Caco-2 (cell line): ENCODE results near the gene TNF. TPM values are rescaled to one million over a fixed set of nuclear protein-coding genes. Genes with fewer than 3 reads are reported as not detected.

Experiments
- BruUV-seq: library from RNA; stranded (reverse); fragments of 400-500 nt; replicated peaks from 2 replicates; lab custom pipeline; 2021; lab: Mats Ljungman, UMichigan
- CTCF ChIA-PET: fragments of 300-600 bp; sonication (Branson Sonifier 250); formaldehyde crosslinking; loops from one replicate; lab custom pipeline; 2022; ENCODE audit warnings: antibody characterized with exemption; lab: Charles Lee
- POLR2A ChIA-PET: fragments of 300-600 bp; sonication (Branson Sonifier 250); formaldehyde crosslinking; loops from one replicate; lab custom pipeline; 2022; ENCODE audit warnings: antibody characterized with exemption; lab: Charles Lee
- DNase-seq, 2 experiments: peaks; one replicate each; pipeline versions ENCODE4 v3.0.0 to v3.0.0-alpha.2; 2020 to 2022
- H3K27me3 ChIP-seq: replicated peaks from 2 replicates; pipeline ENCODE4 v1.6.0; 2011; ENCODE audit warnings: low read length; ENCODE audit not compliant: control insufficient read depth, insufficient read depth
- H3K36me3 ChIP-seq: 2 replicates; pipeline ENCODE4 v1.5.1; 2011; ENCODE audit warnings: low read length; ENCODE audit not compliant: control insufficient read depth, insufficient read depth
- H3K4me1 ChIP-seq: fragments of 250-450 bp; sonication (Bioruptor Pico); 2 replicates; pipeline ENCODE4 v1.5.1; 2020; ENCODE audit warnings: mild to moderate bottlenecking
- H3K4me3 ChIP-seq: 2 replicates; pipeline ENCODE4 v1.5.1; 2011; ENCODE audit warnings: low read depth, mild to moderate bottlenecking, control low read depth, low read length
- H3K9me3 ChIP-seq: fragments of 250-450 bp; sonication (Bioruptor Pico); 2 replicates; pipeline ENCODE4 v1.5.1; 2020; ENCODE audit warnings: mild to moderate bottlenecking, moderate library complexity
- H3K27ac Mint-ChIP-seq: one replicate; pipeline ENCODE4 v1.8.0; 2022; ENCODE audit warnings: mixed read lengths; ENCODE audit not compliant: unreplicated experiment
- H3K27me3 Mint-ChIP-seq: one replicate; pipeline ENCODE4 v1.8.0; 2022; ENCODE audit warnings: mixed read lengths; ENCODE audit not compliant: insufficient read depth, unreplicated experiment
- H3K36me3 Mint-ChIP-seq: one replicate; pipeline ENCODE4 v1.8.0; 2022; ENCODE audit warnings: mild to moderate bottlenecking, mixed read lengths; ENCODE audit not compliant: insufficient read depth, unreplicated experiment
- H3K4me1 Mint-ChIP-seq: one replicate; pipeline ENCODE4 v1.8.0; 2022; ENCODE audit warnings: low read depth, mixed read lengths; ENCODE audit not compliant: unreplicated experiment
- H3K4me3 Mint-ChIP-seq: one replicate; pipeline ENCODE4 v1.8.0; 2022; ENCODE audit warnings: mild to moderate bottlenecking, moderate library complexity, mixed read lengths; ENCODE audit not compliant: unreplicated experiment
- H3K9me3 Mint-ChIP-seq: one replicate; pipeline ENCODE4 v1.8.0; 2022; ENCODE audit warnings: mixed read lengths; ENCODE audit not compliant: unreplicated experiment
- intact Hi-C: fragments of 100-400 bp; cut with micrococcal nuclease; formaldehyde crosslinking; loops from one replicate; pipeline ENCODE4 v1.10.0; 2022; ENCODE audit not compliant: unreplicated experiment
- total RNA-seq: library from RNA; stranded (reverse); gene quantifications from 2 replicates; pipeline ENCODE4 v1.2.3, GENCODE V29; 2022
- TF ChIP-seq, protein P1 (sequence below), 2 experiments: fragments of 200-600 bp in 1 of 2; IDR thresholded peaks; 1 replicate in 1 of 2; 2 replicates in 1 of 2; pipeline versions ENCODE4 v1.5.1 to v1.8.0; 2011 to 2022; ENCODE audit warnings: antibody characterized with exemption in 1 of 2, control low read depth in 1 of 2, inconsistent platforms in 1 of 2, low read depth in 1 of 2, low read length in 1 of 2, mild to moderate bottlenecking in 1 of 2, moderate library complexity in 1 of 2; ENCODE audit not compliant: insufficient read depth in 1 of 2, severe bottlenecking in 1 of 2, unreplicated experiment in 1 of 2

Gene TNF
- total RNA-seq, 1 experiment from 2014 or later: not detected

GRCh38 chr6:31533455-31533841, 41.9 kb upstream of the TNF start:
- Histone ChIP-seq H3K4me3 (no peak overlapping the region), H3K36me3 (peaks cover 14% of the 10 kb centered on the region), H3K27me3 (no peaks in the 10 kb centered on the region), H3K4me1 (no peaks in the 10 kb centered on the region), H3K9me3 (no peaks in the 10 kb centered on the region)
- DNase-seq: no peak
- Mint-ChIP-seq H3K36me3 (peaks cover 99% of the 10 kb centered on the region), H3K27ac (no peak overlapping the region), H3K4me3 (no peak overlapping the region), H3K9me3 (no peaks in the 10 kb centered on the region), H3K4me1 (peaks cover 9% of the 10 kb centered on the region), H3K27me3 (no peaks in the 10 kb centered on the region)
- TF ChIP-seq, protein P1, sequence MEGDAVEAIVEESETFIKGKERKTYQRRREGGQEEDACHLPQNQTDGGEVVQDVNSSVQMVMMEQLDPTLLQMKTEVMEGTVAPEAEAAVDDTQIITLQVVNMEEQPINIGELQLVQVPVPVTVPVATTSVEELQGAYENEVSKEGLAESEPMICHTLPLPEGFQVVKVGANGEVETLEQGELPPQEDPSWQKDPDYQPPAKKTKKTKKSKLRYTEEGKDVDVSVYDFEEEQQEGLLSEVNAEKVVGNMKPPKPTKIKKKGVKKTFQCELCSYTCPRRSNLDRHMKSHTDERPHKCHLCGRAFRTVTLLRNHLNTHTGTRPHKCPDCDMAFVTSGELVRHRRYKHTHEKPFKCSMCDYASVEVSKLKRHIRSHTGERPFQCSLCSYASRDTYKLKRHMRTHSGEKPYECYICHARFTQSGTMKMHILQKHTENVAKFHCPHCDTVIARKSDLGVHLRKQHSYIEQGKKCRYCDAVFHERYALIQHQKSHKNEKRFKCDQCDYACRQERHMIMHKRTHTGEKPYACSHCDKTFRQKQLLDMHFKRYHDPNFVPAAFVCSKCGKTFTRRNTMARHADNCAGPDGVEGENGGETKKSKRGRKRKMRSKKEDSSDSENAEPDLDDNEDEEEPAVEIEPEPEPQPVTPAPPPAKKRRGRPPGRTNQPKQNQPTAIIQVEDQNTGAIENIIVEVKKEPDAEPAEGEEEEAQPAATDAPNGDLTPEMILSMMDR (IDR thresholded peaks at IDR 0.05; ENCODE audit: insufficient read depth in 1 of 2, low read depth in 1 of 2, low read length in 1 of 2, severe bottlenecking in 1 of 2, unreplicated experiment in 1 of 2): no peak
- intact Hi-C loops: no loop called here
- ChIA-PET CTCF (no interaction called here), POLR2A (interaction anchor here (1.0 kb wide), 1 partner anchor 9 kb away, joined by 5 read pairs; the partner anchor contains the start of gene DDX39B)
- TSS peak; percentile 3 for BruUV-seq

GRCh38 chr6:31534011-31534410, 41.4 kb upstream of the TNF start:
- no peaks in the 10 kb centered on the region for H3K9me3 ChIP-seq
- Mint-ChIP-seq H3K27ac (no peak overlapping the region), H3K27me3 (no peaks in the 10 kb centered on the region), H3K36me3 (peaks cover 99% of the 10 kb centered on the region), H3K4me1 (peaks cover 11% of the 10 kb centered on the region), H3K9me3 (no peaks in the 10 kb centered on the region), H3K4me3 (no peak overlapping the region)
- H3K36me3 ChIP-seq: peaks cover 14% of the 10 kb centered on the region
- TF ChIP-seq, protein P1 (IDR thresholded peaks at IDR 0.05; ENCODE audit: insufficient read depth in 1 of 2, low read depth in 1 of 2, low read length in 1 of 2, severe bottlenecking in 1 of 2, unreplicated experiment in 1 of 2): no peak
- no peaks in the 10 kb centered on the region for H3K27me3 ChIP-seq
- no peak overlapping the region for H3K4me3 ChIP-seq
- no peak for DNase-seq
- CTCF ChIA-PET: no interaction called here
- no peaks in the 10 kb centered on the region; the same call in 1 of the 2 replicates for H3K4me1 ChIP-seq
- intact Hi-C loops: no loop called here
- no TSS peak for BruUV-seq
- POLR2A ChIA-PET: interaction anchor here (1.0 kb wide), 1 partner anchor 8 kb away, joined by 5 read pairs; the partner anchor contains the start of gene DDX39B

DNA sequence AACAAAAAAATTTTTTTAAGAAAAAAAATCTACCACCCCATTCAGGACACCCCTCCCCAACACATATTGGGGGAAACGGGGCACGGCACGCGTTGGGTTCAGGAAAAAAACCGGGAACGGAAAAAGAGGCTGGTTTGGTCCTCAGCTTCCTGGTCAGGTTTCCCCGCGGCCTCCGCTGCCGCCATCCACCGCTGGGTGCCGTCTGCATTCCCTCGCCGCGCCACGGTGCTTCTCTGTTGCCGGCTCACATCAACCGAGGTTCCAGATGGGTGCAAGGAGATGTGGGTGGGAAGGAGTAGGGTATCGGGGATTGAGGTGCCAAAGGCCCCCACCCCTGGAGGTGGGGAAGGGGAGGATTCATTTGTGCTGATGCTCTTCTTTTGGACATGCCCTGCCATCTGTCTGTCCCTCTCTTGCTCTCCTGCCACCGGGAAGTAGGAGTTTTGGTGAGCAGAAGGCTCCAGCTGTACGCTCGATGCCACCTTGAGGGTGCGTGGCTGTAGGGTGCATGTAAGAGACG, 40.8 kb upstream of the TNF start:
- Histone ChIP-seq H3K4me1 (no peaks in the 10 kb centered on the region; the same call in 1 of the 2 replicates), H3K4me3 (no peak overlapping the region), H3K27me3 (no peaks in the 10 kb centered on the region), H3K36me3 (peaks cover 16% of the 10 kb centered on the region), H3K9me3 (no peaks in the 10 kb centered on the region)
- ChIA-PET POLR2A (interaction anchor here (1.0 kb wide), 1 partner anchor 7 kb away, joined by 5 read pairs; the partner anchor contains the start of gene DDX39B), CTCF (no interaction called here)
- intact Hi-C loops: no loop called here
- Mint-ChIP-seq H3K36me3 (peaks cover 99% of the 10 kb centered on the region), H3K4me3 (no peak overlapping the region), H3K9me3 (no peaks in the 10 kb centered on the region), H3K27me3 (no peaks in the 10 kb centered on the region), H3K4me1 (peaks cover 17% of the 10 kb centered on the region), H3K27ac (no peak overlapping the region)
- BruUV-seq: no TSS peak
- no peak for DNase-seq
- TF ChIP-seq, protein P1 (IDR thresholded peaks at IDR 0.05; ENCODE audit: insufficient read depth in 1 of 2, low read depth in 1 of 2, low read length in 1 of 2, severe bottlenecking in 1 of 2, unreplicated experiment in 1 of 2): no peak
